ENCODE measurements around the gene STXBP6.

DNA sequence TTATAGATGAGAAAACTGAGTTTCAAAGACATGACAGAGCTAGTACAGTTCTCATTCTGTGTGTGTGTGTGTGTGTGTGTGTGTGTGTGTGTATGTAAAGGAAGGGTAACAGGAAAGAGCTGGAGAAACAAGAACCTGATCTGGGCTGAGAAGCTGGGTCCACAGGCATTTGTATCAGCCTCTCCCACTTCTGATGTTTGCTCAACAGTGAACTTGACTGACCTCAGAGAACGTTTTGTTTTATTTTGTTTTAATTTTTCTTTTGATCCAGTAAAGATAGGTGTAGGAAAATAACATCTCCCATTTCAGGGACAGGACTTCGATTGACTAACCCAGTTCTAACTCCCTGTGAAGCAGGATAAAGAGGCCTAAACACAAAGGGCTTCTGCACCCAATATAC is 85.4 kb downstream of the STXBP6 start:
- TF ChIP-seq ZBTB7A (IDR thresholded peaks at IDR 0.05; ENCODE audit: low read depth) (no peak), TAF1 (IDR thresholded peaks at IDR 0.05; ENCODE audit: low read depth) (no peak), REST (IDR thresholded peaks at IDR 0.05; ENCODE audit: low read depth) (no peak), RAD21 (IDR thresholded peaks at IDR 0.05; ENCODE audit: low read depth) (no peak), EGR1 (IDR thresholded peaks at IDR 0.05) (no peak), EP300 (IDR thresholded peaks at IDR 0.05; ENCODE audit: borderline replicate concordance) (no peak), YY1 (IDR thresholded peaks at IDR 0.05; ENCODE audit: low read depth) (no peak), USF1 (IDR thresholded peaks at IDR 0.05) (no peak), CEBPB (IDR thresholded peaks at IDR 0.05) (no peak), TEAD4 (IDR thresholded peaks at IDR 0.05) (no peak), FOXM1 (IDR thresholded peaks at IDR 0.05; ENCODE audit: borderline replicate concordance, low read depth) (no peak), TCF12 (IDR thresholded peaks at IDR 0.05; ENCODE audit: low read depth) (no peak)
- TF ChIP-seq, protein P1, sequence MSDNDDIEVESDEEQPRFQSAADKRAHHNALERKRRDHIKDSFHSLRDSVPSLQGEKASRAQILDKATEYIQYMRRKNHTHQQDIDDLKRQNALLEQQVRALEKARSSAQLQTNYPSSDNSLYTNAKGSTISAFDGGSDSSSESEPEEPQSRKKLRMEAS (IDR thresholded peaks at IDR 0.05): no peak

All from Ishikawa (cell line).